Spleen (tissue), 7 donors: ENCODE results near the gene GMEB2.

Experiments
- POLR2A ChIP-seq, 3 donors: fragments of 450-650 bp; IDR thresholded peaks; one replicate each; pipeline ENCODE4 v1.5.1; 2017; ENCODE audit warnings: antibody characterized with exemption in 3 of 3, mild to moderate bottlenecking in 1 of 3
- POLR2AphosphoS5 ChIP-seq, 3 donors: sonication (generic); formaldehyde crosslinking; IDR thresholded peaks; one replicate each; pipeline ENCODE4 v1.5.1; 2017; ENCODE audit warnings: antibody characterized with exemption in 3 of 3
- TF ChIP-seq, protein P1 (sequence below), 11 experiments: fragments of 200-600 bp in 7 of 11; fragments of 450-650 bp in 4 of 11; sonication (generic) in 4 of 11; IDR thresholded peaks in 8 of 11; conservative IDR thresholded peaks in 3 of 11; 1 replicate in 7 of 11; 2 replicates in 4 of 11; pipeline versions ENCODE4 v1.4.0 to v1.8.0; 2016 to 2021; ENCODE audit warnings: antibody characterized with exemption in 11 of 11, inconsistent platforms in 4 of 11, mild to moderate bottlenecking in 1 of 11
- donor health status: DM: no; HTN: no; CAD: no; lungs with moderate emphysema.
- donor health status: DM: no; HTN: no; CAD: no.
- donor health status: DM: no; HTN: no; CAD: no.

DNA sequence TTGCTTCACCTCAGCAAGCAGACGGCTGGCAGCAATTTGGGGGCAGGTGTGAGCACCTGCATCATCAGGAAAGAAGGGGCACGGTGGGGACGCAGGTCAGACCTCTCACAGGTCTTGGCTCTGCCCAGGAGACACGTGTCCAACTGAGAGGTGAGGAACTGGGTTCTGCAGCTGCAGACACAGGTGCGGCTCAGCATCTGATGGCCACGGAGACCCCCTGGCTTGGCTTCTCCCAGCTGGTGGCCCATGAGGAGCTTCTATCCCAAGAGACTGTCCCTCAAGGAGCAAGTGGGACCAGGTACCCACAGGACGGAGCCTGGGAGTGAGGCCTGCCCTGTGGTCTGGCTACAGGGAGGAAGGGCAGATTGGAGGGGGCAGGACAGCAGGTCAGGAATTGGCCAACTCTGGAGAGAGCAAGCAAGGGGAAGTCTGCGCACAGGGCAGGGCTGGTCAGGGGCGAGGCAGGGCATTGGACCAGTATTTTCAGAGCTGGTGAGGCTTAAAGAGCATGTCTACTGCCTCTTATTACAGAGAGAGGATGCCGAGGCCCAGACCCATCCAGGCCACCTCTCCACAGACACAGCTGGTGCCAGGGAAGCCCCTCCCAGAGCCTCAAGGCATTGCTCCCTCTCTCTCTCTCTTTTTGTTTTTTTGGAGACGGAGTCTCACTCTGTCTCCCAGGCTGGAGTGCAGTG is 22.1 kb upstream of the GMEB2 start:
- TF ChIP-seq, protein P1, sequence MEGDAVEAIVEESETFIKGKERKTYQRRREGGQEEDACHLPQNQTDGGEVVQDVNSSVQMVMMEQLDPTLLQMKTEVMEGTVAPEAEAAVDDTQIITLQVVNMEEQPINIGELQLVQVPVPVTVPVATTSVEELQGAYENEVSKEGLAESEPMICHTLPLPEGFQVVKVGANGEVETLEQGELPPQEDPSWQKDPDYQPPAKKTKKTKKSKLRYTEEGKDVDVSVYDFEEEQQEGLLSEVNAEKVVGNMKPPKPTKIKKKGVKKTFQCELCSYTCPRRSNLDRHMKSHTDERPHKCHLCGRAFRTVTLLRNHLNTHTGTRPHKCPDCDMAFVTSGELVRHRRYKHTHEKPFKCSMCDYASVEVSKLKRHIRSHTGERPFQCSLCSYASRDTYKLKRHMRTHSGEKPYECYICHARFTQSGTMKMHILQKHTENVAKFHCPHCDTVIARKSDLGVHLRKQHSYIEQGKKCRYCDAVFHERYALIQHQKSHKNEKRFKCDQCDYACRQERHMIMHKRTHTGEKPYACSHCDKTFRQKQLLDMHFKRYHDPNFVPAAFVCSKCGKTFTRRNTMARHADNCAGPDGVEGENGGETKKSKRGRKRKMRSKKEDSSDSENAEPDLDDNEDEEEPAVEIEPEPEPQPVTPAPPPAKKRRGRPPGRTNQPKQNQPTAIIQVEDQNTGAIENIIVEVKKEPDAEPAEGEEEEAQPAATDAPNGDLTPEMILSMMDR (IDR thresholded peaks at IDR 0.05 in 8 of 11, conservative IDR thresholded peaks at IDR 0.05 in 3 of 11) = no peak
- TF ChIP-seq POLR2AphosphoS5 (IDR thresholded peaks at IDR 0.05) = no peak
- no peak for TF ChIP-seq POLR2A (IDR thresholded peaks at IDR 0.05)
